Endothelial cell of umbilical vein (primary cell): ENCODE measurements around the gene NFKBIA. TPM values are rescaled to one million over a fixed set of nuclear protein-coding genes. Genes with fewer than 3 reads are reported as not detected.

Experiments used
- BruUV-seq: library from RNA; stranded (reverse); fragments of 400-500 nt; replicated peaks from 2 replicates; lab custom pipeline; 2021; lab: Mats Ljungman, UMichigan
- CTCF ChIA-PET: fragments of 300-600, 350-600 bp; sonication (Branson Sonifier 250); formaldehyde crosslinking; loops from one replicate; lab custom pipeline; 2021; ENCODE audit warnings: antibody characterized with exemption, inconsistent platforms; lab: Charles Lee
- POLR2A ChIA-PET: fragments of 300-600, 350-600 bp; sonication (Branson Sonifier 250); formaldehyde crosslinking; loops from one replicate; lab custom pipeline; 2021; ENCODE audit warnings: antibody characterized with exemption, inconsistent platforms; lab: Charles Lee
- DNase-seq: peaks from one replicate; pipeline ENCODE4 v3.0.0-alpha.2; 2011; ENCODE audit warnings: low read depth, low spot score
- FAIRE-seq: peaks from 2 replicates; lab custom pipeline; 2011; peaks lifted over from hg19 to GRCh38; lab: Jason Lieb, UNC
- H2AFZ ChIP-seq: 2 replicates; pipeline ENCODE4 v1.6.0; 2012; ENCODE audit warnings: low read depth, low read length, control low read depth, inconsistent platforms
- H3K27ac ChIP-seq: 2 replicates; pipeline ENCODE4 v1.5.1; 2011; ENCODE audit warnings: low read depth, mild to moderate bottlenecking, control low read depth, low read length, moderate library complexity; ENCODE audit not compliant: insufficient read depth
- H3K27me3 ChIP-seq, 2 experiments: 2 replicates each; pipeline versions ENCODE4 v1.6.0 to v1.6.1; 2011; ENCODE audit warnings: low read length in 2 of 2, mixed read lengths in 1 of 2; ENCODE audit not compliant: control insufficient read depth in 2 of 2, insufficient read depth in 2 of 2
- H3K36me3 ChIP-seq, 2 experiments: 2 replicates in 1 of 2; 3 replicates in 1 of 2; pipeline ENCODE4 v1.5.1; 2011; ENCODE audit warnings: low read length in 2 of 2, mild to moderate bottlenecking in 1 of 2, moderate library complexity in 1 of 2; ENCODE audit not compliant: control insufficient read depth in 2 of 2, insufficient read depth in 2 of 2; ENCODE audit errors: extremely low read depth in 1 of 2
- H3K4me1 ChIP-seq: 3 replicates; pipeline ENCODE4 v1.5.1; 2011; ENCODE audit warnings: mild to moderate bottlenecking, low read length; ENCODE audit not compliant: control insufficient read depth, insufficient read depth; ENCODE audit errors: extremely low read depth
- H3K4me2 ChIP-seq: 2 replicates; pipeline ENCODE4 v1.6.1; 2011; ENCODE audit warnings: low read length, control low read depth, mixed read lengths; ENCODE audit not compliant: insufficient read depth
- H3K4me3 ChIP-seq, 3 experiments: fragments of 200-600 bp in 1 of 3; sonication (generic), shearing (Covaris generic) in 1 of 3; replicated peaks in 1 of 3; 2 replicates each; pipeline ENCODE4 v1.5.1; 2011 to 2016; ENCODE audit warnings: control low read depth in 3 of 3, low read length in 3 of 3, mild to moderate bottlenecking in 2 of 3, inconsistent platforms in 1 of 3, low read depth in 1 of 3, moderate library complexity in 1 of 3; ENCODE audit not compliant: insufficient read depth in 1 of 3
- H3K79me2 ChIP-seq: 2 replicates; pipeline ENCODE4 v1.6.0; 2012; ENCODE audit warnings: low read length, inconsistent platforms; ENCODE audit not compliant: control insufficient read depth, insufficient read depth
- H3K9ac ChIP-seq: replicated peaks from 2 replicates; pipeline ENCODE3; 2011; ENCODE audit warnings: low read length, control low read depth; ENCODE audit not compliant: insufficient read depth; ENCODE audit errors: extremely low read depth
- H3K9me1 ChIP-seq: replicated peaks from 3 replicates; pipeline ENCODE4 v1.6.0; 2011; ENCODE audit warnings: mild to moderate bottlenecking, low read length; ENCODE audit not compliant: control insufficient read depth, insufficient read depth; ENCODE audit errors: extremely low read depth
- H3K9me3 ChIP-seq: replicated peaks from 2 replicates; pipeline ENCODE4 v1.5.1; 2012; ENCODE audit warnings: low read length, inconsistent platforms; ENCODE audit not compliant: control insufficient read depth, insufficient read depth
- H4K20me1 ChIP-seq: replicated peaks from 2 replicates; pipeline ENCODE3; 2011; ENCODE audit warnings: mild to moderate bottlenecking, low read length; ENCODE audit not compliant: control insufficient read depth, insufficient read depth; ENCODE audit errors: extremely low read depth
- CTCF ChIP-seq, 2 donors: IDR thresholded peaks; 1 replicate in 1 of 2; 2 replicates in 1 of 2; pipeline ENCODE4 v1.5.1; 2011; ENCODE audit warnings: low read length in 2 of 2, mild to moderate bottlenecking in 2 of 2, moderate library complexity in 2 of 2, control low read depth in 1 of 2, inconsistent platforms in 1 of 2, low read depth in 1 of 2; ENCODE audit not compliant: insufficient read depth in 1 of 2; ENCODE audit errors: extremely low read depth in 1 of 2
- EZH2 ChIP-seq: IDR thresholded peaks from 2 replicates; pipeline ENCODE4 v1.6.1; 2012; ENCODE audit warnings: borderline replicate concordance, low read depth, mild to moderate bottlenecking, moderate library complexity, low read length, inconsistent platforms; ENCODE audit not compliant: severe bottlenecking
- FOS ChIP-seq: IDR thresholded peaks from 2 replicates; pipeline ENCODE4 v1.6.1; 2011; ENCODE audit warnings: mild to moderate bottlenecking, low read length, moderate library complexity, borderline replicate concordance; ENCODE audit not compliant: insufficient read depth
- GATA2 ChIP-seq: IDR thresholded peaks from 2 replicates; pipeline ENCODE4 v1.7.0; 2011; ENCODE audit warnings: low read depth, mild to moderate bottlenecking, moderate library complexity, mixed read lengths, low read length; ENCODE audit not compliant: insufficient read length, insufficient read depth
- JUN ChIP-seq: IDR thresholded peaks from 2 replicates; pipeline ENCODE4 v1.6.1; 2011; ENCODE audit warnings: borderline replicate concordance, low read depth; ENCODE audit not compliant: insufficient read length, insufficient read depth
- MAX ChIP-seq: IDR thresholded peaks from 2 replicates; pipeline ENCODE4 v1.6.1; 2011; ENCODE audit not compliant: insufficient read depth, insufficient read length
- MYC ChIP-seq: IDR thresholded peaks from one replicate; pipeline ENCODE4 v1.6.1; 2011; ENCODE audit warnings: mild to moderate bottlenecking, low read depth, low read length
- POLR2A ChIP-seq: IDR thresholded peaks from 2 replicates; pipeline ENCODE4 v1.6.1; 2012; ENCODE audit warnings: low read depth, mild to moderate bottlenecking, control low read depth, low read length
- POLR2AphosphoS5 ChIP-seq: IDR thresholded peaks from 2 replicates; pipeline ENCODE4 v1.6.1; 2012; ENCODE audit warnings: low read depth, mild to moderate bottlenecking, control low read depth, low read length, moderate library complexity; ENCODE audit not compliant: insufficient read depth
- dilution Hi-C: fragments of 300-500 bp; cut with MboI; formaldehyde crosslinking; loops from one replicate; pipeline ENCODE4 v1.15.0; 2019; ENCODE audit warnings: low sequenced_read_pairs; ENCODE audit not compliant: extremely low pct_ligation_motif_present
- intact Hi-C: fragments of 100-400 bp; cut with micrococcal nuclease; formaldehyde crosslinking; loops from one replicate; pipeline ENCODE4 v1.10.0; 2022
- polyA plus RNA-seq, 4 experiments: library from polyadenylated mRNA; depleted of rRNA in 3 of 4; stranded (reverse) in 3 of 4; unstranded in 1 of 4; fragments of >200 nt; gene quantifications; 2 replicates each; pipeline versions ENCODE4 v1.2.1 to v1.2.3, GENCODE V29; 2011 to 2012; ENCODE audit warnings: missing spikeins in 1 of 4
- total RNA-seq: library from RNA; stranded (reverse); gene quantifications from 2 replicates; pipeline ENCODE4 v1.2.3, GENCODE V29; 2021

NFKBIA gene
- total and polyA plus RNA-seq, 2 donors (not counting 3 experiments of a cell fraction or from before 2014, with no cell fraction given): 55.7 to 82.8 TPM

- ChIA-PET CTCF (interaction anchor here (1.9 kb wide), 1 partner anchor 33 kb away, joined by 9 read pairs; no protein-coding TSS in a partner anchor), POLR2A (no interaction called here)
- no peaks in the 10 kb centered on the region for H3K9me3 ChIP-seq
- TF ChIP-seq JUN (no peak), CTCF (IDR thresholded peaks at IDR 0.05; ENCODE audit: extremely low read depth in 1 of 2, insufficient read depth in 1 of 2, low read depth in 1 of 2, low read length in 2 of 2) (no peak), MYC (no peak), POLR2AphosphoS5 (no peak), POLR2A (no peak), EZH2 (no peak), FOS (no peak), MAX (no peak), GATA2 (no peak)
- FAIRE-seq (no peak), DNase-seq (no peak)
- no peaks in the 10 kb centered on the region for H3K9me1 ChIP-seq
- no peaks in the 10 kb centered on the region for H3K79me2 ChIP-seq
- H3K9ac ChIP-seq: no peak overlapping the region
- no peaks in the 10 kb centered on the region for H4K20me1 ChIP-seq
- H3K4me1 ChIP-seq: peaks cover 9% of the 10 kb centered on the region
- H2AFZ ChIP-seq: no peak overlapping the region
- H3K27ac ChIP-seq: no peak overlapping the region
- dilution Hi-C loops: no loop called here
- no peak overlapping the region for H3K4me3 ChIP-seq
- H3K4me2 ChIP-seq: no peak overlapping the region
- BruUV-seq: no TSS peak
- intact Hi-C loops: no loop called here
- H3K36me3 ChIP-seq: no peaks in the 10 kb centered on the region
- no peaks in the 10 kb centered on the region for H3K27me3 ChIP-seq
These were observed 33.6 kb downstream of the NFKBIA start for GRCh38 chr14:35370969-35371368.
